Measurements from ENCODE around the gene PTS.

The PTS gene

GRCh38 chr11:112222303-112222702 is 3.9 kb upstream of the PTS start:
- no peak for DNase-seq

DNA sequence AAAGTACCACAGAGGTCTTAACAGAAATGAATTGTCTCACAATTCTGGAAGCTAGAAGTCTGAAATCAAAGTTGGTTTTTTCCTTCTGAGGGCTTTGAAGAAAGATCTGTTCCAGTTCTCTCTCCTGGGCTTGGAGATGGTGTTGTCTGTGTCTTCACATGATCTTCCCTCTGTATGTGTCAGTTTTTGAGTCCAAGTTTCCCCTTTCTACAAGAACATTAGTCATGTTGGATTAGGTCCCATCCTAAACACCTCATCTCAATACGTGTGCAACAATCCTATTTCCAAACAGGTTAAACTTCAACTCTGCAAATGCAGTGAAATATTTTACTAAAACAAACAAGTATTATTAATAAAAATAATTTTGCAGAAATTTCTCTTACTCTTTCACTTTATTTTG is 3.1 kb upstream of the PTS start:
- no peak for DNase-seq

DNA sequence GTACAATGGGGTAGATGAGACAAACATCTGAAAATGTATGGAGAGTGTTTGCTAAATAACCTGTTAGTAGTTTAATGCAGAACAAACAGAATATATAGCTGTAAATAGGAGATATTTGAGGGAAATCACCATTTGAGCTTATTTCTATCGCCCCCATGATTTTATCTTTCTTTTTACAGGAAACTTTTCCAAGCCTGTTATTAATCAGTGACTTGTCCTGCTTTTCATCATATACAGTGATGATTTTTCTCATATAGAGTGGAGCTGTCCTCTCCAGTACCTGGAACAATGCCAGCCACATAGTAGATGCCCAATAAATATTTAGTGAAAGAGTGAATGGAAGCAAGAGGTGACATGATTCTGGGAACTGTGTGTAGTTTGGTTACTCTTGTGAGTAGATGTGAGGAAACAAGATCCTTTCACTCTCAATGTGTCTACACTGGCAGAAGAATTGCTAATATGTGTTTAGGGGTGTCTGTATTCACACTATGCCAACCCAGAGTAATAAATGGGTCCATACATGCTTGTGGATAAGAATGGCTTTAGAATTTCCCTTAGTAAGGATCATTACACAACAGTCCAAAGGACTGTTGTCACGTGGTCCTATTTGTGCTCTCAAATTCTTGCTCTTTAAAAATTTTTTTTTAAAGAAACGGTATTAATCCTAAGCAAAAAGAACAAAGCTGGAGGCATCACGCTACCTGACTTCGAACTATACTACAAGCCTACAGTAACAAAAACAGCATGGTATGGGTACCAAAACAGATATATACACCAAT is 2.3 kb upstream of the PTS start:
- DNase-seq, result no peak

- no peak for DNase-seq
Observed at GRCh38 chr11:112225753-112226061, 521 bp upstream of the PTS start.

GRCh38 chr11:112226831-112227401 is 688 bp downstream of the PTS start:
- no peak for DNase-seq

DNA sequence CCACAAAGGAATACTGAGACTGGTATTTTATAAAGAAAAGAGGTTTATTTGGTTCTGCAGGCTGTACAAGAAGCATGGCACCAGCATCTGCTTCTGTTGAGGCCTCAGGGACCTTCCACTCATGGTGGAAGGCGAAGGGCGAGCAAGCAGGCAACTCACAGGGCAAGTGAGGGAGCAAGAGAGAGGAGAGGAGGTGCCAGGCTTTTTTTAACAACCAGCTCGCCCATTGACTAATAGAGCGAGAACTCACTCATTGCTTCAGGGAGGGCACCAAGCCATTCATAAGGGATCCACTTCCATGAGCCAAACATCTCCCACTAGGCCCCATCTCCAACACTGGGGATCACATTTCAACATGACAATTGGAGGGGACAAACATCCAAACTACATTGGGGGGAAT is 1.2 kb downstream of the PTS start:
- DNase-seq, result no peak

DNA sequence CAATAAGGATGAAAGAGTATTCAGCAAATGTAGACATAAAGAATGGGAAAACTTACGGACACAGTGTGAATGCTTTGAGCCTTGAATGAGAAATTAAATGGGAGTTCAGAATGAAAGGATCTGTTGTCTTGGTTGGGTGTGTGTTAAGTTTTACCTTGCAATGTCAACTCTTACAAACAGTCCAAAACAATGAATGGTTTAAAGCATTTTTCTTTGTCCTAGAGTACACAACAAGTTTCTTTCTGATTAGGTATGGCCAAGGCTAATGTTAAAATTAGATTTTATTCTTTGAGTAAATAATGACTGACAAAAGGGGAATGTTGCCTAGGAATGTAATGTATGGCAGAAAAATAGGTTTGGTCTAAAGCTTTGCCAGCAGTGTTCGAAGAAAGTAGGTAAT is 2.5 kb downstream of the PTS start:
- DNase-seq, result no peak

GRCh38 chr11:112229159-112229558 is 2.9 kb downstream of the PTS start:
- no peak for DNase-seq

- DNase-seq, result no peak
Observed at GRCh38 chr11:112229746-112230433, 3.7 kb downstream of the PTS start.

- no peak for DNase-seq
Observed at GRCh38 chr11:112231952-112232351, 5.7 kb downstream of the PTS start.

GRCh38 chr11:112235750-112236390 is 9.6 kb downstream of the PTS start:
- no peak for DNase-seq

DNA sequence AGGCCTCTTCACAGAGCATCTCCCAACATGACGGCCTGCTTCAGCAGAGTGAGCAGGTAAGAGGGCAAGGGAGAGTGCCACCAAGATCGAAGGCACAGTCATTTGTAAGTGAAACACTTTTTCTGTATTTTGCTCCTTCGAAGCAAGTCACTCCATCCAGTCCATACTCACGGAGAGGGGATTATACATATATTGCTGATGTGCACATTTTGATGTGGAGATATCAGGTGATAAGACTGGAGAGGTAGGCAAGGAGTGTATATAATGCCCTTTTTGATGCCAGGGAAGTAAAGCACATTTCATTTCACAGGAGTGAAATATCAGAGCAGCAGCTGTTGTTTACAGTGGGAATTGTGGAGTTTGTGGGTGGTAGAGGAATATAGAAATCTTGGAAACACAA is 11.2 kb downstream of the PTS start:
- no peak for DNase-seq

DNA sequence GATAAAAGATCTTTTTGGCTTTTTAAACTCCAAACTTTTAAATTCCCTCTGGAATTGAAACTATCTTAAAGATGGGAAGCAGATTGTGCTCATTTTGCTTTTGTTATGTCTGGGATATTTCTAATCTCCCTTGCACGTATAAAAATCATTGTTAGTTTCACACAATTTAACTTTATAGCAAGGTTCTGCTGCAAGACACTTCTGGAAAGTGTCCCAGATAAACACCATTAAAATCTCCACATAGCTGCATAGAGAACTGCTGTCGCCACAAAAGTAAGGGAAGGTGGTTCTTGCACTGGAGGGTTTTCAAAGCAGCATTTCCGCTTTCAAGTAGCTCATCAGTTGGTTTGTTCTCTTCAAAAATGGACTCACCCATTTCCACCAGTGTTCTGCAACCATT is 11.8 kb downstream of the PTS start:
- no peak for DNase-seq

DNA sequence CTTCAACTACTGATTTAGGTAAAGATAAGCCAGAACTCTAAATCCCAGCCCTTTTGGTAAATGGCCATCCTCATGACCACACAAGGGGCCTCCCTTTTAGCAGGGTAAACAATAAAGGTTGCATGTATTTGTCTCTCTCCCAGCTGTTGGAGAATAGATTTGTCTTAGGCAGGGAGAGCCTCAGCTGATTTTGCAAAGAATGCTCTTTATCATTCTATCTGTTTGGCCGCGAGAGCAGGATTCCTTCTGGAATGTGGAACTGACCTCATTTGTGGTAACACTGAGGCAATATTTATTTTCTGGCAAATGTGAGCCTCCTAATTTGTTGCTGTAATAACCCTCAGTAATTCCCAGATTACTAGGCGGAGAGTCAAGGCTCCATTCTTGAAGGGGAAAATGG is 15.3 kb downstream of the PTS start:
- no peak for DNase-seq

DNA sequence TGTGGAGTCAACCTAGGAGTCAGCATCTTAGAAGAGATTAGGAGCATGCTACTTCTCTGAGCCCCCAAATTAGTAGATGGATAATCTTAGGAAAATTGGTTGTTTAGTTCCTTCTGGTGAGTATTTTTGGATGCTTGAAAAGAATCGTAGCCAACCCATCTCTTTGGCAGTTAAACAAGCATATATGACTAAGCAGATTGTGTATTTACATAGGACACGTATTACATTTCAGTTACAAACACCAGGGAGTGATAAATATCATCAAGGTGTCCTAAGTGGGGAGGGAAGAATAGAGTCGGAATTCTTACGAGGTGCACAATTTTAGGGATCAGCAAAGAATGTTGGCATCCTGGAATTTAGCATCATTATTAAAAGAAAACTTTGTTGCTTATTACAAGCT is 21.0 kb downstream of the PTS start:
- DNase-seq, result no peak

- no peak for DNase-seq
Observed at GRCh38 chr11:112248201-112248600, 22.0 kb downstream of the PTS start.

DNA sequence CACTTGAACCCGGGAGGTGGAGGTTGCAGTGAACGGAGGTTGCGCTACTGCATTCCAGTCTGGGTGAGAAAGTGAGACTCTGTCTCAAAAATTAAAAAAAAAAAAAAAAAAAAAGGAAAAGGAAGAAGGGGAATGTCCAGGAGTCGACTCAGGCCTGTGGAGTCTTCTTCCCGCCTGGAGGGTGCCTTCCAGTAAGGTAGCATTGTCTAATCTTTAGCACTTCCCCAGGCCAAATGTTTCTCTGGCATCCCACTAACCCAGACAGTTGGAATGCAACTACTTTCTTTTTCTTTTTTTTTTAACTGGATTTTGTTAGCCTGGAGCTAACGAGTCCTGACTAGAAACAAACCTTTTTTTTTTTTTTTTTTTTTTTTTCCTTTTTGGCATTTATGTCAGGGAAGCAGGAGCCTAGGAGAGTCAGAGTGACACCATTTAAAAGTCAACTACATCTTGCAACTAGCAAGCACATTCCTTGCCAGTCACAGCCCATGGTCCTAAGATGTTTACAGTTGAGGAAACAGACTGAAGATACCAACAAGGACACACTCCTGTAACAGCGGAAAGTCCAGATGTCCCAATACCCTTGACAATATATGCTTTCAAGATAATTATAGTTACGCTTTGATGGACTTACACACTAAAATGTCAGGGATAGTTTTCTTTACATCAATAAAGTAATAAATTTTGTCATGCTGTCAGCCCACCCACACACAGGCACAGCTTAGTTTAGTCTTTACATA is 23.8 kb downstream of the PTS start:
- DNase-seq, result no peak

DNA sequence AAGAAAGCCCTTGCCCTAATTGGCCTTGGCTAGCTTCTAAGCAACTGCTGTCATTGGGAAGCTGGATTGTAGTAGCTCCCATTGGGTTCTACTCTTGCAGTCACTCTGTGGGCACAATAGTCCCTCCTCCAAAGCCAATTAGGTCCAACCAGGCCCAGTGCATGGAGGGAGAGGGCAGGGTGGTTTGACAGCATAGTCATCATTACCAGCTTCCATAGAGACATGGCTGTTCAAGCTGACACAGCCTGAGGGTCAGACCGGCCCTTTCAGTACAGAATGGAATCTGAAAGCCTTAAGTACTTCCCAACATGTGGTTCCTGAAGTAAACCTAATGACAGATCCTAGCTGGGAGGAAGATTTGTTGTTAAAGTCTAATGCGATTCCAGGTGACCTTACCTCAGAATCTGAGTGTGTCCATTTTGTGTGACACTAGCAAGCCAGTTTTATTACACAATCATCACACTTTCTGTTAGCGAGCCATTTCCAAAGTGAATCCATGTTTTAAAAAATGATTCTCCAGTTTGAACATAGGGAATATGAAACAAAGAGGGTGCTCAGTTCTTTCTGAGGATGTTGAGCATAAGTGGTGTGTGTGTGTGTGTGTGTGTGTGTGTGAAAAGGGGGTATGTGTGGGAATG is 27.5 kb downstream of the PTS start:
- DNase-seq, result no peak

- DNase-seq, result no peak
Observed at GRCh38 chr11:112255067-112255720, 29.0 kb downstream of the PTS start.

DNA sequence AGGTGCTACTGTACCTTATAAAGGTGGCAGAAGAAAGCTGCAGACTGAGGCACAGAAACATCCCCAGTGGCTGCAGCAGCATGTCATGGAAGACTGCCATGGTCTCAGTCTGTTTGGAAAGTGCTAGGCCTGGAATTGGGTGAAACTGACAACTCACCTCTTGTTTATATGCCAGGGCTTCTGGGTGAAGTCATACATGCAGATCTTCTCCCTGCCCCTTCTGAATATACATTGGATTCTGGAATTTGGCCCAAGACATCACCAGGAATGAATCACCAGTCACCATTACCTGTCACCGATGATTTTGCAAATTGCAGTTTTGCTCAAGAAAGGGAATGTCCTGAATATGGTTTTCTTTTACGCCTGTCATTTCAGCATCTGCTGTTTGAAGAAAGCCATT is 34.3 kb downstream of the PTS start, which contains the start of gene PLET1:
Gene PLET1, minus strand, starts transcription at position 371 of the 400 bp plus-strand sequence. Its CDS starts 271 bp downstream, at position 100.
- no peak for DNase-seq

DNA sequence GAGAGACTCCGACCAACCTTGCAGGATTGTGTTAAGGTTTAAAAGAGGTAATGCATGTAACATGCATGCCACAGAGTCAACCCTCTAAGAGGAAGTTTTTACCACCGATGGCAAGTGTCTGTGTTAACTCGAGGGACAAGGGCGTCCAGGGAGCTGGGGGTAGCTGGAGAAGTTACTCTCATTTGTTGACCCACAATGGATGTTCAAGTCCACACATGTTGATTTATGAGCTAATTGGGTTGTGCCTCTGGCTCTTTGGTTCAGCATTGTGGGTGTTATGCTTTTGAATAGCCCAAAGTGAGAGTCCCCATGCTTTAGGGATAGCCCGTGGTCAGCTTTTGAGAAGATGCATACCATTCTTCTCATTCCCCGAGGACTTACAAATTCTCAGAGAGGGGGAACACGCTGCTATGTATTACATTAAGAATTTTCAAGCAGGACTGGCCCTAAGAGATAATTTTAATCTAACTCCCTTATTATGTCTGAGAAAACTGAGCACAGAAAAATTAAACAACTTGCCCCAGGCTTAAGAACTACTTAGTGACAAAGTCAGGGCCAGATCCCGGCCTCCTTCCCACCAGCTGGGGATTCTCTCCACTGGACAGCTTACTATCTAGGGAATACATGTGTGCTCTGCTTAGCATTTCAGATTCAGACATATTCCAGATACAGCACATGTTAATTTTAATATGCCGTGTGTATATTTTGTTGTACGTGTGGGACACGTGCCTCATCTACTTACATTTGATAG is 39.6 kb downstream of the PTS start:
- DNase-seq, result no peak

Measured in activated effector memory CD4-positive, alpha-beta T cell treated with Interleukin-2 at 50 U/mL for 16 hours (primary cell).